ENCODE results near the gene SLC34A3. TPM values are rescaled to one million over a fixed set of nuclear protein-coding genes. Genes with fewer than 3 reads are reported as not detected.

Gene SLC34A3
- total RNA-seq, 1 experiment from 2014 or later: not detected

DNA sequence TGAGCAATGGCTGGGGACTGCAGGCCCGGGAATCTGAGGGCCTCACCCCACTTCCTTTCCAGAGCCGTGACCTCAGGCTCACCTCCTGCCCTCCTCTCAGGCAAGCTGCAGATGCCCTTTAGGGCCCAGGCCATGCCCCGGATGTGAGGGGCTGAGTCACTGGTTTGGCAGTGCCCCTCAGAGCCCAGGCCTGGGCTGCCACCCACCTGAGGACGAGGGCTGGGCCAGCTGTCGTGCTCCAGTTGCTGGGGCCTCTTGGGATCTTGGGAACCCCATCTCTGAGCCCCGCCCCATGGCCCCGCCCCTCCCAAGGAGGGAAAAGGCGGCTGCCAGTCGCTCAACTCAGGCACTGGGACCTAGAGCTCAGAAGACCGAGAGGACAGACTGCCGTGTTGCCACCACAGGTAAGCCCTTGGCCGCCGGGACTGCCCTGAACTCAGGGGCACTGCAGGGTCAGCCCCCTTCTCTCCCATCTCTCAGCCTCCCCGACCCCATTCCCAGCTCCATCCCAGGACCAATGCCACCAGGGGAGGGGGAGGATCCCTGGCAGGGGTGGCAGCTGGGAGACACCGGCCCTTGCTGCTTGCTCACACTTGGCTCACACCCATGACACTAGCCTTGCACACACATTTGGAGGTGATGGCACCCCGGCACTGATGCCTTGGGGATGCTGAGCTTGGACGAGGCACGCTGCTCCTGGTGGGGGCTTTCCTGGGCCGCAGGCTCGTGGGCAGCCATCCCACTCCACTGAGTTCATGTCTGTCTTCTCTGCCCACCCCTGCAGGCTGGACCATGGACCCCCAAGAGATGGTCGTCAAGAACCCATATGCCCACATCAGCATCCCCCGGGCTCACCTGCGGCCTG, 5.6 kb upstream of the SLC34A3 start, which contains the start of gene CYSRT1:
Gene CYSRT1, plus strand, starts transcription at position 345 of the 865 bp plus-strand sequence. Its CDS starts 448 bp downstream, at position 793.
- Mint-ChIP-seq H3K27me3 (ENCODE audit: insufficient read depth, unreplicated experiment) (no peaks in the 10 kb centered on the region), H3K36me3 (ENCODE audit: insufficient read depth, unreplicated experiment) (no peaks in the 10 kb centered on the region), H3K27ac (ENCODE audit: low read depth, unreplicated experiment) (peak within 1 kb of the TSS; percentile 61), H3K4me1 (ENCODE audit: insufficient read depth, unreplicated experiment) (peaks cover 15% of the 10 kb centered on the region), H3K9me3 (ENCODE audit: unreplicated experiment) (no peaks in the 10 kb centered on the region), H3K4me3 (ENCODE audit: unreplicated experiment) (peak within 1 kb of the TSS; percentile 83)
- ChIA-PET CTCF (interaction anchor here (0.7 to 5.6 kb wide), 6 partner anchors 13 to 188 kb away, joined by 3 to 36 read pairs (median 4); partner anchors contain the start of gene SSNA1), POLR2A (interaction anchor here (0.9 to 6.3 kb wide), 9 partner anchors 12 to 139 kb away, joined by 3 to 73 read pairs (median 14); partner anchors contain the start of genes ANAPC2, MAN1B1, NDOR1 and SSNA1)
- intact Hi-C loops (cut with micrococcal nuclease): loop anchor here (10.0 kb wide), 2 partner anchors 50 to 180 kb away; partner anchors contain the start of genes LRRC26, NPDC1 and TMEM210
- BruUV-seq (replicated peaks): no TSS peak
- TF ChIP-seq, protein P1, sequence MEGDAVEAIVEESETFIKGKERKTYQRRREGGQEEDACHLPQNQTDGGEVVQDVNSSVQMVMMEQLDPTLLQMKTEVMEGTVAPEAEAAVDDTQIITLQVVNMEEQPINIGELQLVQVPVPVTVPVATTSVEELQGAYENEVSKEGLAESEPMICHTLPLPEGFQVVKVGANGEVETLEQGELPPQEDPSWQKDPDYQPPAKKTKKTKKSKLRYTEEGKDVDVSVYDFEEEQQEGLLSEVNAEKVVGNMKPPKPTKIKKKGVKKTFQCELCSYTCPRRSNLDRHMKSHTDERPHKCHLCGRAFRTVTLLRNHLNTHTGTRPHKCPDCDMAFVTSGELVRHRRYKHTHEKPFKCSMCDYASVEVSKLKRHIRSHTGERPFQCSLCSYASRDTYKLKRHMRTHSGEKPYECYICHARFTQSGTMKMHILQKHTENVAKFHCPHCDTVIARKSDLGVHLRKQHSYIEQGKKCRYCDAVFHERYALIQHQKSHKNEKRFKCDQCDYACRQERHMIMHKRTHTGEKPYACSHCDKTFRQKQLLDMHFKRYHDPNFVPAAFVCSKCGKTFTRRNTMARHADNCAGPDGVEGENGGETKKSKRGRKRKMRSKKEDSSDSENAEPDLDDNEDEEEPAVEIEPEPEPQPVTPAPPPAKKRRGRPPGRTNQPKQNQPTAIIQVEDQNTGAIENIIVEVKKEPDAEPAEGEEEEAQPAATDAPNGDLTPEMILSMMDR (IDR thresholded peaks at IDR 0.05; ENCODE audit: unreplicated experiment): no peak
- DNase-seq (ENCODE audit: unreplicated experiment): peak; percentile 31

DNA sequence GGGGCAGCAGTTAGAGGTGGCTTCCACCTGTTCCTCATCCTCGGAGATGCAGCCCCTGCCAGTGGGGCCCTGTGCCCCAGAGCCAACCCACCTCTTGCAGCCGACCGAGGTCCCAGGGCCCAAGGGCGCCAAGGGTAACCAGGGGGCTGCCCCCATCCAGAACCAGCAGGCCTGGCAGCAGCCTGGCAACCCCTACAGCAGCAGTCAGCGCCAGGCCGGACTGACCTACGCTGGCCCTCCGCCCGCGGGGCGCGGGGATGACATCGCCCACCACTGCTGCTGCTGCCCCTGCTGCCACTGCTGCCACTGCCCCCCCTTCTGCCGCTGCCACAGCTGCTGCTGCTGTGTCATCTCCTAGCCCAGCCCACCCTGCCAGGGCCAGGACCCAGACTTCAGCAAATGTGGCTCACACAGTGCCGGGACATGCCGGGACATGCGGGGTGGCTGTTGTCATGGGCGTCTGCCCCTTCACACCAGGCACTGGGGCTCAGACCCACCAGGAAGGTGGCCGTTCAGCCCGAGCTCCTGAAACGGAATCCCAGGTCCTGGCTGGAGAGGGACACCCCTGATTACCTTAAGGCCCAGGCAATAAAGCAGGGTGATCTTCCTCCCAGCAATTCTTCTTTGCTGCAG, 4.9 kb upstream of the SLC34A3 start:
- no peaks in the 10 kb centered on the region for H3K27me3 Mint-ChIP-seq (ENCODE audit: insufficient read depth, unreplicated experiment)
- H3K27ac Mint-ChIP-seq (ENCODE audit: low read depth, unreplicated experiment): peak overlapping the region; percentile 73
- H3K4me1 Mint-ChIP-seq (ENCODE audit: insufficient read depth, unreplicated experiment): peaks cover 15% of the 10 kb centered on the region
- H3K36me3 Mint-ChIP-seq (ENCODE audit: insufficient read depth, unreplicated experiment): no peaks in the 10 kb centered on the region
- DNase-seq (ENCODE audit: unreplicated experiment): no peak
- ChIA-PET POLR2A (interaction anchor here (0.9 to 6.3 kb wide), 14 partner anchors 10 to 159 kb away, joined by 4 to 73 read pairs (median 6); partner anchors contain the start of genes ANAPC2, MAN1B1, NDOR1 and SSNA1), CTCF (interaction anchor here (0.6 to 5.6 kb wide), 13 partner anchors 12 to 499 kb away, joined by 3 to 36 read pairs (median 4); partner anchors contain the start of gene SSNA1)
- TF ChIP-seq, protein P1 (IDR thresholded peaks at IDR 0.05; ENCODE audit: unreplicated experiment): no peak
- peak overlapping the region; percentile 83 for H3K4me3 Mint-ChIP-seq (ENCODE audit: unreplicated experiment)
- intact Hi-C loops (cut with micrococcal nuclease): loop anchor here (10.0 kb wide), 2 partner anchors 51 to 181 kb away; partner anchors contain the start of genes LRRC26, NPDC1 and TMEM210
- BruUV-seq (replicated peaks): no TSS peak
- H3K9me3 Mint-ChIP-seq (ENCODE audit: unreplicated experiment): no peaks in the 10 kb centered on the region

DNA sequence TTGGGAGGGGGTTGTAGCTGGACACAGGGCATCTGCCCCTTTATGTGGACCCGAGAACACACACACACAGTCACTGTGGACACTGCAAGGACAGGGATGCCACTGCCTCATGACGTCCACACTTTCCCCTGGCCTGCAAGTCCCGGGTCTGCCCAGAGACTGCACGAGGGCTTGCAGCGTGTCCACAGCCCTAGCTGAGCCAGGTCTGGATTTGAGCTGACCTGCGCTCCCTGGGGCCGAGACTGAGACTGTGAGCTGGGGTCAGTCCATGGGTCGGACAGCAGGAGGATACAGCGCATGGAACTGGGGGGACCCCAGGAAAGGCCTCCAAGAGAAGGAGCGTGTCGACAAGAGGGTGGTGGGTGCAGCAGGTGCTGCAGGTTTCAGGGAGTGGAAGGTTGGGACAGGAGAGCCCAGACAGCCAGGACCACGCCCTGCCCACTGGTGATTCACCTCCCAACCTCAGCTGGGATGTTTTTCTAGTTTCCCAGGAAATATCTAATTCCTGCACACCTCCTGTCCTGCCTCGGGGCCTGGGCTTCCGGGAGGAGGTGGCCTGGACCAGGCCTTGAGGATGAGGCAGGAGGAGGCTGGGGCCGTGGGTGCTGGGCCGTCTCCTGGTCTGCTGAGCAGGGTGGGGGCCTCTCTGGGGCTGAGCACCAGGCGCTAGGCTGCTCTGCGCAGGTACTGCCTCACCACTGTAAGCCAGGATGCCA, 4.2 kb upstream of the SLC34A3 start:
- DNase-seq (ENCODE audit: unreplicated experiment): peak; percentile 68
- no TSS peak for BruUV-seq (replicated peaks)
- Mint-ChIP-seq H3K27me3 (ENCODE audit: insufficient read depth, unreplicated experiment) (no peaks in the 10 kb centered on the region), H3K9me3 (ENCODE audit: unreplicated experiment) (no peaks in the 10 kb centered on the region), H3K36me3 (ENCODE audit: insufficient read depth, unreplicated experiment) (no peaks in the 10 kb centered on the region), H3K4me1 (ENCODE audit: insufficient read depth, unreplicated experiment) (peaks cover 15% of the 10 kb centered on the region), H3K27ac (ENCODE audit: low read depth, unreplicated experiment) (peak overlapping the region; percentile 73), H3K4me3 (ENCODE audit: unreplicated experiment) (peak overlapping the region; percentile 40)
- ChIA-PET POLR2A (interaction anchor here (0.9 to 6.3 kb wide), 14 partner anchors 10 to 159 kb away, joined by 3 to 73 read pairs (median 6); partner anchors contain the start of genes ANAPC2, MAN1B1, NDOR1 and SSNA1), CTCF (interaction anchor here (0.6 to 5.6 kb wide), 20 partner anchors 11 to 325 kb away, joined by 3 to 36 read pairs (median 5); partner anchors contain the start of genes ANAPC2, MRPL41, NPDC1 and SSNA1)
- TF ChIP-seq, protein P1 (IDR thresholded peaks at IDR 0.05; ENCODE audit: unreplicated experiment): no peak
- intact Hi-C loops (cut with micrococcal nuclease): loop anchor here (1.0 to 10.0 kb wide), 4 partner anchors 37 to 182 kb away; partner anchors contain the start of genes LRRC26, NPDC1 and TMEM210

All from MCF 10A (cell line).